ENCODE data around the gene SPPL3.

SPPL3 gene

GRCh38 chr12:120873226-120873625 lies 30.9 kb downstream of the SPPL3 start:
- DNase-seq (ENCODE audit: low read depth) = no peak

- DNase-seq (ENCODE audit: low read depth) = no peak
Measured at GRCh38 chr12:120872487-120872886, 31.7 kb downstream of the SPPL3 start.

- DNase-seq (ENCODE audit: low read depth) = no peak
Measured at GRCh38 chr12:120870415-120870814, 33.7 kb downstream of the SPPL3 start.

GRCh38 chr12:120869376-120869775 lies 34.8 kb downstream of the SPPL3 start:
- no peak for DNase-seq (ENCODE audit: low read depth)

GRCh38 chr12:120866108-120866507 lies 38.0 kb downstream of the SPPL3 start:
- DNase-seq (ENCODE audit: low read depth) = no peak

DNA sequence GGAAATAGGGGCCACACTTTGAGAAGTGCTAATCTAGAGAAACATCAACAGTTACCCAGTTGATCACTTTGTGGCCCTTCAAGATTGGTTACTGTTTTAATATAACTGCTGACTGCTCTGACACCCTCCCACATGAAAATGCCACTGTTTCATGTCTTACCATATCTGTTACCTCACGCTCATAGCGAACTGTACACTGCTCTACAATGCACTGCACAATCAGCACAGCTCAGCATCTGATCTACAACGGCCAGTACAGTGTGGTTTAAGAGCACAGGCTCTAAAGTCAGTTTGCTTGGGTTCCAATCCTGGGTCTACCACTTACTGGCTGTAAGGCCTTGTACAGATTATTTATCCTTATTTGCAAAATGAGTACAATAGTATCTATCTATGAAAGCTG lies 39.1 kb downstream of the SPPL3 start:
- DNase-seq (ENCODE audit: low read depth) = no peak

DNA sequence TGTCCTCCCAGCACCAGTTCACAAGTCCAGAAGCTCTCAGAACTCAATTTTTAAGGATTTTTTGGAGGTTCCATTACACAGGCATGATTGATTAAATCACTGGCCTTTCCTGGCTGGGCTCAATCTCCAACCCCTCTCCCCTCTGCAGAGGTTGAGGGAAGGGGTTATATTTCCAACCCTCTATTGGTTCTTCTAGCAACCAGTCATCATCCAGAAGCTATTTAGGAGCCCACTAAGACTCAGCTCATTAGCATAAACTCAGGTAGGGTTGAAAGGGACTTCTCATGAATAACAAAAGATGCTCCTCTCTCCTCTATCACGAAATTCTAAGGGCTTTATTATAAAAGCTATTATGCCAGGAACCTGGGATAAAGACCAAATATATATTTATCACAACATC lies 41.5 kb downstream of the SPPL3 start:
- no peak for DNase-seq (ENCODE audit: low read depth)

- DNase-seq (ENCODE audit: low read depth) = no peak
Measured at GRCh38 chr12:120861074-120861795, 42.9 kb downstream of the SPPL3 start.

GRCh38 chr12:120858306-120859088 lies 45.7 kb downstream of the SPPL3 start:
- DNase-seq (ENCODE audit: low read depth) = no peak

DNA sequence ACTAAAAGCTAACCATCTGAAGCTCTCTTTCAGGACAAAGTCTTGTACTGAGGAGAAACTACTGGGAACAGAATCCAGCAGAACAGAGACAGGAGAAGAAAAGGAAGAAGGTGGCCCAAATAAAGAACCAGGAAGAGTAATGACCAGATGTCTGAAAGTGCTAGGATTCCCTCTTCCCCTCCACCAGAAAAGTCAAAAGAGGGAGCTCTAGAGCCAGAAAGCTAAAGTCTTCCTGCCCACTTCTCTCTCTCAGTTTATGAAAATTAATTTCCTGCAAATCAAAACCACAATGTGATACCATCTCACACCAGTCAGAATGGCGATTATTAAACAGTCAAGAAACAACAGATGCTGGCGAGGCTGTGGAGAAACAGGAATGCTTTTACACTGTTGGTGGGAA lies 47.2 kb downstream of the SPPL3 start:
- no peak for DNase-seq (ENCODE audit: low read depth)

DNA sequence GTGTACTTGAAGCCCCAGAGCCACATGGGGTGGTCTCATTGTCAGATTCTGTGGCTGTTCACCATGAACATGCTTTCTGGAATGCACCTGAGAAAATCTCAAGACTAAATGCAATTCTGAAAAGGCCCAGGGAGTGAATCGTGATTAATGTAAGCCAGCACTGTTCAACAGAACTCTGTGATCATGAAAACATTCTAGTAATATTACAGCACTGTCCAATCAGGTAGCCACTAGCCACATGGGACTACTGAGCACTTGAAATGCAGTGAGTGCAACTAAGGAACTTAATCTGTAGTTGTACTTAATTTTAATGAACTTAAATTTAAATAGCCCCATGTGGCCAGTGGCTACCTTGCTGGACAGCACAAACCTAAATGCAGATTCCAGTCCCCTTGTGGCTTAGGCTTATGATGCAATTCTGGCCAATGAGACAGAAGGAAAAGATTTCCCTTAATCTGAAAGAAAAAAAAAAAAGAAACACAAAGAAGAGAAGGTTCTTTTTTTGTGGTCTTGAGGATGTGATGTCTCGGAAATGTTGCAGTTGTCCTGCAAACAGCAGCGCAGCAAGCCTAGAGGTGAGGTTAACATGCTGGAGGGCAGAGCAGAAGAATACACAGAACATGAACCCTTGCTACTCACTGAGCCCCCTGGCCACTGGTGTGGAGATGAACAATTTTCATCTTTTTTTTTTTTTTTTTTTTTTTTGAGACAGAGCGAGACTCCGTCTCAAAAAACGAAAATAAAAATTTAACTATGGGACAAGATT lies 48.2 kb downstream of the SPPL3 start:
- DNase-seq (ENCODE audit: low read depth) = no peak

DNA sequence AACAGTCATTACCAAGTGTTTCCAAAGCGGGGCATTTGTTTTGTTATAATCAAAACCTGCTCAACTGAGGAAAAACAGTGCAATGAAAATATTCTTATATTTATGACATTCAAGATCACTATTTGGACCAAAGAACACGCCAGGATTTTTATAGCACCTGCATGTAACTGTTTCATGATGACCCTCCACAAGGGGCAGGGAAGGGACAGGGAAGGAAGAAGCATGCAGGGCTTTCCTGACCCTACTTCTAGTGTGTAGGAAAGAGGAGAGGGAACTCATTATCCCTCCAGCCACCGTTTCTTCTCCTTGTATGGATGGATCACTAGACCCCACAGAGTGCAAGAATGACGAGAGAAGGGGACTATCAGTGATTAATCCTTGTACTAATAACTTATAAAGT lies 49.4 kb downstream of the SPPL3 start:
- DNase-seq (ENCODE audit: low read depth) = no peak

GRCh38 chr12:120853188-120853587 lies 51.0 kb downstream of the SPPL3 start:
- DNase-seq (ENCODE audit: low read depth) = no peak

GRCh38 chr12:120851944-120852343 lies 52.2 kb downstream of the SPPL3 start:
- DNase-seq (ENCODE audit: low read depth) = no peak

GRCh38 chr12:120851444-120851843 lies 52.7 kb downstream of the SPPL3 start:
- DNase-seq (ENCODE audit: low read depth) = no peak

DNA sequence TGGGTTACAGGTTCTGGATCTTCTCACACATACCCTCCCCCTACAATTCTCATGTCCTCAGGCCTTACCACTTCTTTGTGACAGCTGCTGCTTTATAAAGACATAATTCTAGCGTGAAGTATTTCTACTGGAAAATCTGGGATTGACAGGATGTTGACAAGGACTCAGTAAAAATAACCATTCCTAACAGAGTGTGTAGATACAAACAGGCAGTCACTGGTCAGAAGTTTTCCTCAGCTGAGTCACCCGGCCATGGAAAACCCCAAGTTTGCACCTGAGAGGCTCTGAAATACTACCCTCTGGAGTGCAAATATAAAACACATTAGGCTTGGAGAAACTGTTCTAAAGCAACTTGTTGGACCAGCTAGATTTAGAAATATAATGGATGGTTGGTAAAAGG lies 54.4 kb downstream of the SPPL3 start:
- DNase-seq (ENCODE audit: low read depth) = no peak

DNA sequence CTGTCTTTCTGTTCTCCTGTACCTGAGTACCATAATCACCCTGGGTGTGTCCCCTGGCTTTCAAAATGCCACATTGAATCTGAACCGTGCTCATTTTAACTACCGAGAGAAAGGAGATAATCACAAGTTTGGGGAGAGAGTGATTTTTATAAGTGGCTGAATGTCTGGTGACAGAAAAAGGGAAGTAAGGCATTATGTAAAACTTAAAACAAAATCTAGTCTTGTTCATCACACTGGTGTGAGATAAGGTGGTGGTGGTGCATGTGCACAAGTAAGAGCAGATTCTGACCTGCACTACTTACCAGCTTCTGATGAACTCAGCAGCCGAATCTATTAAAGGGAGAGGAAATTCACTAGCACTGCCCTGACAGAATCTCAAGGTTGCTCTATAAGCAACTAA lies 56.3 kb downstream of the SPPL3 start:
- DNase-seq (ENCODE audit: low read depth) = no peak

- DNase-seq (ENCODE audit: low read depth) = no peak
Measured at GRCh38 chr12:120847392-120847791, 56.8 kb downstream of the SPPL3 start.

GRCh38 chr12:120846721-120847120 lies 57.4 kb downstream of the SPPL3 start:
- no peak for DNase-seq (ENCODE audit: low read depth)

DNA sequence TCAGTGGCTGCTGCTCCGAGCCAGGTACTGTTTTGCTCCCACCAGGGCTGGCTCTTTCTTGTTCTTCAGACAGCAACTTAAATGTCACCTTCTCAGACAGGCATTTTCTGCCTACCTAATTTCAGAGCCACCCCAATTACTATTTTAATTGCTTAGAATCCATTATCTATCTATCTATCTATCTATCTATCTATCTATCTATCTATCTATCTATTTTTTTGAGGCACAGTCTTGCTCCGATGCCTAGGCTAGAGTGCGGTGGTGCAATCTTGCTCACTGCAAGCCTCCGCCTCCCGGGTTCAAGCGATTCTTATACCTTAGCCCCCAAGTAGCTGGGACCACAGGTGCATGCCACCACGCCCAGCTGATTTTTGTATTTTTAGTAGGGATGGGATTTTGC lies 58.5 kb downstream of the SPPL3 start:
- DNase-seq (ENCODE audit: low read depth) = no peak

- DNase-seq (ENCODE audit: low read depth) = no peak
Measured at GRCh38 chr12:120844768-120845449, 59.2 kb downstream of the SPPL3 start.

GRCh38 chr12:120844297-120844696 lies 59.9 kb downstream of the SPPL3 start:
- no peak for DNase-seq (ENCODE audit: low read depth)

Measured in GM04503 (cell line).